ENCODE results near the gene ZNF385B.

DNA sequence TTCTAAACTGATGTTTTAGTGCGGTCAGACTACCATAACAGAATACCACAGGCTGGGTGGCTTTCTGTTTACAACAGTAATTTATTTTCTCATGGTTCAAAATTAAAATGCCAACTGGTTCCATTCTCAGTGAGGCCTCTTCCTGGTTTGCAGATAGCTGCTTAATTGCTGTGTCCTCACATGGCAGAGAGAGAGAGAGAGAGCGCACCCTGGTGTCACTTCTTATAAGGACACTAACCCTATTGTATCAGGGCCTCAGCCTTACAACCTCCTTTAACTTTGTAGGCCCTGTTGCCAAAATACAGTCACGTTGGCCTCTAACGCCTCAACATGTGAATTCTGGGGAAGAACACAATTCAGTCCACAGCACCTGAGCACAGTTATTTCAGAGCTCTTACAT, 37.5 kb upstream of the ZNF385B start:
- TF ChIP-seq GATA2 (IDR thresholded peaks at IDR 0.05; ENCODE audit: low read depth, low read length) (no peak), GATA3 (IDR thresholded peaks at IDR 0.05; ENCODE audit: low read depth, low read length) (no peak)
